Stimulated activated CD8-positive, alpha-beta memory T cell treated with anti-CD3 and anti-CD28 coated beads, Interleukin-7, amount 100 ng/mL, for 4 hours (primary cell): Measurements from ENCODE around the gene PAQR8.

Experiments used
- DNase-seq, 2 donors: peaks; one replicate each; pipeline ENCODE4 v3.0.0-alpha.2; 2020; ENCODE audit warnings: low read depth in 2 of 2

Gene PAQR8

DNA sequence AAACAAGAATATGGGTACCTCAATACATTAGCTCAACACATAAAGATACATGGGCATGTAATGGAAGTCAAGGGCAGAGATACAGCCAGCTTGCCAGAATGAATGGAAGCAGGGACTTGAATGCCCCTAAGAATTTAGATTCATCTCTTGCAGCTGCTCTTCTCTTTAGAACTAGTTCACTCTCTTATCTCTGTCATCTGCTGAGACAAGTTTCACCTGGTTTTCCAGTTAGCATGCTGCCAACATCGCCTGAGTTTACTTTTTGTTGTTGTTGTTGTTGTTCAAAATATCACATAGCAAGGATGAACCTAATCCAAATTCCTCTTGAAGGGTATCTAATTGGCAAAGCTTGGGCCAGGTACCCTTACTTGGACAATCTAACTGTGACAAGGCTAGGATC, 14.1 kb upstream of the PAQR8 start:
- DNase-seq, result no peak

DNA sequence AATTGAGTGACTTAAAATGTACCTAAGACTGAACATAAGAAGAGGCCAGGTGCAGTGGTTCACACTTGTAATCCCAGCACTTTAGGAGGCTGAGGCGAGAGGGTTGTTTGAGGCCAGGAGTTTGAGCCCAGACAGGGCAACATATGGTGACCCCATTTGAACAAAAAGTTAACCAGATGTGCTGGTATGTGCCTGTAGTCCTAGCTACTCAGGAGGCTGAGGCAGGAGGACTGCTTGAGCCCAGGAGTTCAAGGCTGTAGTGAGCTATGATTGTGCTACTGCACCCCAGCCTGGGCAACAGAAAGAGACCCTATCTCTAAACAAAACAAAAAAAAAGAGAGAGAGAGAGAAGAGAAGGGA, 10.1 kb upstream of the PAQR8 start:
- no peak for DNase-seq

DNA sequence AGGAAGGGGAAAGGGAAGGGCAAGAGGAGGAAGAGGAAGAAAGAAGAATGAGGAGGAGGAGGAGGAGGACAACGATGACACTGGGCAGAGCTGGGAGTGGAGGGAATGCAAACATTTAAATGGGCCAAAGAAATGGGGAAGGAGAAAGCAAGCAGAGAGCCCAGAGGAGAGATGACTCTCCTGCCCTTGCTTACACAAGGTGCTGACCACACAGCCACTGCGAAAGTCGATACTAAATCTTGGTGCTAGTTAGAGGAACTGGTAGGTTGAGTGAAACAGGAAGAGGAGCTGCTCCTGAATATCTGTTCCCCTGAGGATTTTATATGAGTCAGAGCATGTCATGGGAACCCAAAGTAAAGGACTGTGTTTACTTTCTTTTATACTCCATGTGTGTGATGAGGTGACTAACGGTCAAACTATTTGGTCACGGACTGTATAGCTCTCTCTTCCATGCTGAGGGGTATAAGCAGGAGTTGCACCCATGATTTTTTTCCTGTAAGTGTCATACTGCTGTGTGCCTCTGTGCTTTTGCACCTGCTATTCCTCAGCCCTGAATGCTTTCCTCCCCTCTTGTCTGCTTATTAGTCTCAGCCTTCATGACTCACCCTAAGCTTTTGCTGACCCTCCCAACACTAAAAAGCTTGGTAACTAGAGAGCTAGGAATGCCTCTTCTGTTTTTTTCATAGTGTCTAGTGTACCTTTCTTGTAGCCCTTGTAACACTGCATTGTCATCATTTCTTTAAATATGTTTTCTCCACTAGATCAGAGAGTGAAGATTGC, 9.5 kb upstream of the PAQR8 start:
- DNase-seq, result no peak

DNA sequence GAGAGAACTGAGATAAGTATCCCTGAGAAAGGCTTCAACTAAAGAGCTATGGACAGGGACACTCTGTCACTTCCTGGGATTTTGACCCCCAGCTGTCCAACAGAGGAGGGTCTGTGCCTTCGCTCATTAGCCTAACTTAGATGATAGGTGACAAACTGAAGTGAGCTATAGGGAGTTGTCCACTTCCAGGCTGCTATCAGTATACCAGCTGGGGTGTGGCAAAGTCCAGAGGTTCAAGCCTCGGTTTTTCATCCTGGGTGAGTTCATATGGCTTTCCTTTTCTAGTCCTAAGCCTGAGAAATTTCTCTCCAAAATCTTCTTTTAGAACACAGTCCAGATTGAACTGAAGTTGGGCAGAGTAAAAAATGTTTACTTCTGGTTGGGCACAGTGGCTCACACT, 5.9 kb upstream of the PAQR8 start:
- no peak for DNase-seq

DNA sequence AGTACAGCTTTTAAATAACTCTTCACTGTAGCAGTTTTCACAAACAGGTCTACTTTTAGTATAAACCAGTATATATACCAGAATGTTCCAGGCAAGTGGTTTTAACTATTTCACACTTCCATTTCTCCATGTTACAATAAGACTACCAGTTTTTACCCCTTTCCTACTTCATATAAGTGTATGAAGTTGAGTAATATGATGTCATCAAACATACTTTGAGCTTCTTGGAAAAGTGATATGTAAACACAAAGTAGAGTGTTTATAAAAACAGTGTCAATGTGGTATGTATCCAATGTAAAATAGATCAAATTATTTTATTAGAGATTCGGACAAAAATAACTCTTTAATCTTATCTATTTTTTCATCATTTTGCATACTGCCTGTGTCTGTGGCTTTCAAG, 2.5 kb upstream of the PAQR8 start:
- DNase-seq, result no peak

DNA sequence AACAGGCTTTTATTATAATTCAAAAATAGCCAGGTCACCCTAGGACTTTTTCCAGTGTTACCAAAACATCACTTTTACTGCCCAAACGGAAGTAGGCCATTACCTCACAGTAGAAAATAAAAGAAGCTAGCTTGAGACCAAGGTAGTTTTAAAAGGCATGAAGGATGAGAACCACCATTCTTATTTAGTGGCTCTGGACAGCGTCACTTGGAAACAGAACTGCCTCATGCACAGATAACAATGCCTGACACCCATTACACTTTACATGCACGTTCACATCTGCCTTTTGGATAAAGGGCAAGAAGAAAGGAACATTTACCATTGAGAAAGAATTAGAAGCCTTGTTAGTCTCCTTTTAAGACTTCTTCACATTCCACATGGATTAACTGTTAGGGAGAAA, 1.9 kb upstream of the PAQR8 start:
- no peak for DNase-seq

DNA sequence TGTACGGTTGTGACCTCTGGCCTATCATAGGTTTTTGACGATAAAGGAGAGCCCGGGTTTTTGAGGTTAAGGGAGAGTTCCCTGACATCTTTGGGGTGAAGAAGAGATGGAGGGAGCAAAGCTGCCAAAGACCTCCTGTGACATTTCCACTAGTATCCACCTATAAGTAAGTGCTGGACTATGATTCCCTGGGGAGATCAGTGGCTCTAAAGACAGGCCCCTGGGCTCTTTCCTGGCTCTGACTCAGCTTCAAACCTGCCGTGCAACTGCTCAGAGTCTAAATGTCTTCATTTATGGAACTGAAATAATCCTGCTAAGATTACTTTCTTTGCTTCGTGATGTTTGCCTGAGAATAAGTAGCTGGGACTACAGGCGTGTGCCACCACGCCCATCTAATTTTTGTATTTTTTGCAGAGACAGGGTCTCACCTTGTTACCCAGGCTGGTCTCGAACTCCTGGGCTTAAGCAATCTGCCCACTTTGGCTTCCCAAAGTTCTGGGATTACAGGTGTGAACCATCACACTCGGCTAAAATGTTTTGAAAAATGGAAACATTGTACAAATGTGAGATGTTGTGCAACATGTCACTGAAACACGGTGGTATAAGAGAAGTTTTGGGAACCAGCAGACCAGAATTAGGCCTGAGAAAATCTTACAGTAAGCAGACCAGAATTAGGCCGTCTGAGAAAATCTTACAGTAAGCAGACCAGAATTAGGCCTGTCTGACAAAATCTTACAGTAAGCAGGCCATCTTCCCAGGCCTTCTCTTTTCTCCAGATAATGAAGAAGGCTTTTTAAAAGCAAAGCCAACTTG, 1.1 kb upstream of the PAQR8 start:
- no peak for DNase-seq

DNA sequence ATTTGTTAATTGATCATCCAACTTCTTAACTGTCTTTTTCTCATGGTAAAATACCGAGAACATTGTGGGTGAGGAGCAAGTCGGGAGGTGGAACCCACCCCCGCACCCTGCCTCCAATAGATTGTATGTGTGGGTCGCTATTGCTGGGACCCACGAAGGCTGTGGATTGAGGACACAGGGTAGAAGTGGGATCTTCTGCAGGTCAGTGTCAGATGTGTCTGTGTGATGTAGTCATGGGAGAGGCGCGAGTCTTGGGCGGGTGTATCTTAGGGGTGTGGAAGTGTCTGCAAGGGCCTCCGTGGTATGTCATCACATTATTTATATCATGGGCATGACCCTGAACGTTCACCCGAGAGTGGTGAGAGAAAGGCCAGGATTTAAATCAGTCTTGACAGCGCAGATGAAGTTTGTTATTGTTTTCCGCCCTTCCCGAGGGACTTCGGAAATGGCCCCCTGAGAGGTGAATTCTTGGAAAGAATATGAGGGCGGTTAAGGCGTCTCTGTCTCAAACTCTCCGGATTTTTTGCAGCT, 472 bp upstream of the PAQR8 start:
- peak; percentile 6 to 12 for DNase-seq

DNA sequence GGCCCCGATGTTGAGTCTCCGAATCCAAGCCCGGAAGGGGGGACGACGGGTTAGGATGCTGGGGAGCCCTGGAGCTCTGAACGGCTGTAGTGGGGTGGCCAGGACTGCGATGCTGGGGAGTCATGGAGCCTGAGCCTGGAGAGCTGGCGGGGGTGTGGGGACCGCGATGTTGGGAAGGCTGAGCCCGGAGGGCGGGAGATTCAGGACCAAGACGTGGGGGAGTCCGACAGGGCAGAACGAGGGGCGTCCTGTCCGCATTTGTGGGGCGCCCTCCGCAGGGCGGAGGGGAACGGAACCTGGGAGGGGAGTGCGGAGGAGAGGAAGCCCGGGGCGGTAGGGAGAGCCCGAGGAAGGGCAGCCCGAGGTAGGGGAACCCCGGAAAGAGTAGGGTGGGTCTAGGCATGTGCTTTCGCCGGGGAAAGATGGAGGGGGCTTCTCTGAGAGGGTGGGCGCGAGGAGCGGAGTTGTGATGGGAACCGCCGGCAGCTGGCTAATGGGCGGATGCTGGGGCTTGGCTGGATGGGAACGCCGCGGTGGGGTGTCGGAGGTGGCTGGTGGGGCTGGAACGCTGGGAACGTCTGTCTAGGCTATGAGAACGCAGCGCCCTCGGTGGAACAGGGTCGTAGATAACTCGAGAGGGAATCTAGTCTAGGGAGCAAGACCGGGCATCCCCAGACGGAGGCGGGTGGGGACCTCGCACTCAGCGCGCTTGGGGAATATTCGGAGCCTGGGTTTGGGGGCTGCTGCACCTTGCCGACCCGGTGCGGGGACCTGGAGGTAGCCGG, 684 bp downstream of the PAQR8 start:
- DNase-seq, result peak; percentile 5 to 17

DNA sequence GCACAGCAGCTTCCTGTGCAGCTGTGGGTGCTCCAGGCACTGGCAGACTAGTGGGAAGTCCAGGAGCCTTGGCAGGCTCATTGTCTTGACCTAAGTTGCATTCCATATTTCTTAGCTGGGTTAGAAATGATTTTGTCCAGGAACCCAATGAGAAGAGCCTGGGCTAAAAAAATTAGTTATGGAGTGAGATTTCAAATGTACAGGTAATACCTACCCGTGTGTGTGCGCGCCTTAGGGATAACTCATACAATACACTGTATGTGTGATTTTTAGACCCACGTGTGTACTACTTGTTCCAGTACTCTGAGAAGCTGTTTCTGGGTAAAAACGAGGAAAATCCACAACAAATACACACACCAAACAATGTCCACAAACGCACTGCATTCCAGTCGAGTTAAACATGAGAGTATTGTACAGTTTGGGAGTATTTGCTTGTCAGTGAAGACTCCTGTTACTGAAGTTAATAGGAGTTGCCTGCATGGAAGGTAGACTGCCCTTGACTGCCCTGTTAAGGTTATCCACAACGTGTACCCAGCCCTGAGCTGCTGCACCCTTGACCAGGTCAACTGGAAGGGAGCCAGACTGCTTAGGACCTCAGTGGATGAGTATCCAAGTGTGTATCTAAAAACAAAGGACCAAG, 1.4 kb downstream of the PAQR8 start:
- no peak for DNase-seq

DNA sequence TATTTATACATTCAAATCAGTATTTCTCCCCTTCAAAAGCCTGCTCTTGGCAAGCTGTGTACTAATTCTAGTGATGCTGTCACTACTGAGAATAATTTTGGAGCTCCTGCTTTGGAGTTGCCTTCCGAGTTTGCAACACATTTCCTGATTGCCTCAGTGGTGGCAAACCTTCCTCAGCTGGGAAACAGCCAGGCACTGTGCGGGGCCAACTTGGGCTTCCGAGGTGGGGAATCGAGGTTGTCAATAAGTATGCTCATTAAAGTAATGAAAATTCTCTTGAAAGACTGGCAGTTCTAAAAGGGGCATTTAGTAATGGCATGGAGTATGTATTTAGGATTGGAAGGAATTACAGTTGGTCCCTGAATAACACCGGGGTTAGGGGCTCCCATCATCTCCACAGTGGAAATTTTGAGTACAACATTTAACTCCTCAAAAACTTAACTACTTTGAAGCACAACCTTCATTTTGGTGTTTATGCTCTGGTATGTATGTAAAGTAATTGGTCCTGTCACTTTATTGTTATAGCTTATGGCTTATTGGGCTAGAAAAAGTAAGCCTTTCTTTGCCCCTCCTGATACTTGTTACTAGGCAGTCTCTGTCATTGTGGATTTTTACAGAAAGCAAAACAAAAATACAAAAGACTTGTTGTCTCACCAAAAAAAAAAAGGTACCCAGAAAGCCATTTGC, 2.7 kb downstream of the PAQR8 start:
- DNase-seq, result no peak

DNA sequence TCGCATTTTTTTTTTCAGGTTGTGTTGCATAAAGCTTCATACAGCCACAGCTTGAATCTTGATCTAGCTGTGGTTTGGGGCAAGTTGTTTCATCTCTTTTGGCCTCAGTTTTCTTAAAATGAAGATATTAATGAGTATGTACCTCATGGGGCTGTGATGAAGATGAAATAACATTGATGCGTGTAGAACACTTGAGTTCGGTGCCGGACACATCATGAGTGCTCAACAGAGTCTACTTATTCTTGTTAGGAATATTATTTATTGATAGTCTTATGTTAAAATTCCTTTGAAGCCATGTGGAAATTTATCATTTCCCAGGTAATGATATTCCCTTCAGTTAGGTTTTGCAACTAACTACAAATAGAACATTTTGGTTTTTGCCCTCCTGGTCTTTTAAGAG, 3.4 kb downstream of the PAQR8 start:
- no peak for DNase-seq

DNA sequence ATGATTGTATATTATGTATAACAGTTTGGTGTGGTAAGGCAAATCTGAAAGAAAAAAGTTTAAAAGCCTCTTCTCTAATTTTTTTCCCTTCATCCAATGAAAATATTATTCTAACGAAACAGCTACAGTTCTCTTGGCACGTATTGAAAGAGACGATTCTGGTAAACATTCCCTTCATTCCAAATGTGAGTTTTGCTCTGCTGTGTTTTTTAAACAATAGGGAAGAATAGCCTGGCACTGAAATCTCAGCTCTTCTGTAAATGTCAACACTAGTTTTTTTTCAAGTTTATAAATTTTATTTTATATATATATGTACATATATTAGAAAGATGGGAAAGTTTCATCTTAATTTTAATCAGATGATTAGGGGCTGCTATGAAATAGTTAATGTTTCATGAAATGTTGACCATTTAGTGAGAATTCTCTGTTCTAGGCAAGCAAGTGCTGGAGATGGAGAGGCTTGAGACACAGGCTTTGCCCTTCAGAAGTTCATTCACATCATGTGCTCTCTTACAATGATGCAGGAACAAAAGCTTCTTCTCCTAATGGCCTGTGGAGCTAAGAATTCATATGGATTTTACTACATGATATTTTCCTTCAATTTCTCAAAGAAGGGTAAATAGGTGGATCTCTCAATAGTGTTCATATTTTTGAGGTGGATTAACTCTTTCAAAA, 4.1 kb downstream of the PAQR8 start:
- no peak for DNase-seq

DNA sequence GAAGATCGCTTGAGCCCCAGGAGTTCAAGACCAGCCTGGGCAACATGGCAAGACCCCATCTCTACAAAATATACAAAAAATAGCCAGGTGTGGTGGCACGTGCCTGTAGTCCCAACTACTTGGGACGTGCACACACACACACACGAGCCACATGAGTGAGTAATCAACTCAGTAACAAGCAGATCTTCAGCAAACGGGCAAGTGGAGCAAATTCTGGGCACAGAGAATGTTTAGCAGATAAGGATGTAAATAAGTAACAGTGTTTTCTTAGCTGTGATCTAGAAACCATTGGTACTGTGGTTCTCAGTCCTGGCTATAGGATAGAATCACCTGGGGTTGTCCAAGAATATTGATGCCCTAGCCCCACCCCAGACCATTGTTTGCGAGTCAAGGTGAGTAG, 6.1 kb downstream of the PAQR8 start:
- no peak for DNase-seq

DNA sequence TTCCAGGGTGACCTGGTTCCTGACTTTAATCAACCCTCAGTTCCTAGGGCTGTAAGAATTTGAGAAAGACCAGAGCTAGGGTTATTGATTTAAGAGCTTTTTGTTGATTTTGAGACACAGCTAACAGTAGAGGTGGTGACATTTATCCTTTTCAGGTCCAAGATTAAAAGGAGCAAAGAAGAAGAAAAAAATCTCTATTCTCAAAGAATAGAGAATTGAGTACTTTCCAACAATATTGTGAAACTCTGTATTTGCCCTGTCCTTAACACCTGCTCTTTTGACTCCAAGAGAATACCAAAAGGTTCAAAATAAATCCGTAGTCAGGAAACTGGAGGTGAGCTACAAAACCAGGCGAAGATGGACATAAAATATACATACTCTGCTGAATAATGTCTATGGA, 7.3 kb downstream of the PAQR8 start:
- no peak for DNase-seq

DNA sequence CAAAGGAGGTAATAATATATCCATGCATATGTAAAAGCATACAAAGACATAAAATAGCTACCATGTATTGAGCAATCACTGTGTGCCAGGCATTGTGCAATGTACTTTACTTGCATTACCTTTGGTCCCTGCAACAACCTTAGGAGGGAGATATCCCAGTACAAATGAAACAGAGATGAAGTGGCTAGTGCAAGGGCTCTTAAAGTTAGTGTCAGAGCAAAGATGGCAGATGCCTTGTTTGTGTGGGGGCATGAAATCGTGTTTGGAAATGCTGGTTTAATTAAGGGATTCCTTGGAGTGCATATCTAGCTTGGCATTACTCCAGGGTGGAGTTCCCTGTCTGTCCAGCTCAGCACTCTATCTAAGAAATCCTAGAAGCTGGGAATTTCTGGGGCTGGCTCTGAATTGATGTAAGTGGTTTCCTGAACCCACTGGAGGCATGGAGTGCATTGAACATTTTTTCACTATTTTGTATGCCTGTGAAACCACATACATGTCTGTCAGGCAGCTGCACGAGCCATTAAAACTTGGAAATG, 9.8 kb downstream of the PAQR8 start:
- DNase-seq, result no peak

DNA sequence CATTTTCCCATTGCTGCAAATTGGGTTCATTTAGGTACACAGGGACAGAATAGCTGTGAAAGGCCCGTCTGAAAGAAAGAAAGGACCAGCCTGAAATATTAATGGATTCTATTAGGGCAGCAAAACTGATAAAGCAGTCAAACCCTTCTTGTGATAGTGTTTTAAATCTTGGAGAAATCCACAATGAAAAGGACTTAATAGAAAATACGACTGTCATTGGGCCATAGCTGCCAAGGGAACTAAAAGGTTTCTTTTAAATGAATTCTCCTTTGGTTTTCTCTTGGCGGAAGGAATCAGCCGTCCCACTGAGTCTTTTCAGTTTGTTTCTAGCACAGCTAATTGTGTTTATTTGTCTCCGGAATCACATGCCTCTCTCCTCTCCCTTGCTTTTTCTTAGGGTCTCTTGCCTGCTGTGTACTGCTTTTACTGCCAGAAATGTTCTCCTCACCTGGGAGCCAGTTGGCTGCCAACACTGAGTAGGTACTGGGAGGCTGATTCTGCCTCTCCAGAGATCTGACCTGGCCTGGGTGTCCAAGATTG, 11.3 kb downstream of the PAQR8 start:
- no peak for DNase-seq

DNA sequence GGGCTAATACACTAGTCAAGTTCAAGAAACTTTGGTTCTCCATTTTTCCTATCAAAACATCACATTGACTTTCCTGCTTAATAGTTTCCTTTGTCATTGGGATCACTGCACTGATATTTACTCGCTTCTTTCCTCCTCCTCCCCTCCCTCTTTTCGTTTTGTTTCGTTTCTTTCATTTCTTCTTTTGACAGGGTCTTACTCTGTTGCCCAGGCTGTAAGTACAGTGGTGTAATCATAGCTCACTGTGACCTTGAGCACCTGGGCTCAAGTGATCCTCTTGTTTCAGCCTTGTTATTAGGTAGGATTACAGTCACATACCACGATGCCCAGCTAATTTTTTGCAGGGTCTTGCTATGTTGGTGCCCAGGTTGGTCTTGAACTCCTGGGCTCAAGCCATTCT, 12.3 kb downstream of the PAQR8 start:
- DNase-seq, result no peak

DNA sequence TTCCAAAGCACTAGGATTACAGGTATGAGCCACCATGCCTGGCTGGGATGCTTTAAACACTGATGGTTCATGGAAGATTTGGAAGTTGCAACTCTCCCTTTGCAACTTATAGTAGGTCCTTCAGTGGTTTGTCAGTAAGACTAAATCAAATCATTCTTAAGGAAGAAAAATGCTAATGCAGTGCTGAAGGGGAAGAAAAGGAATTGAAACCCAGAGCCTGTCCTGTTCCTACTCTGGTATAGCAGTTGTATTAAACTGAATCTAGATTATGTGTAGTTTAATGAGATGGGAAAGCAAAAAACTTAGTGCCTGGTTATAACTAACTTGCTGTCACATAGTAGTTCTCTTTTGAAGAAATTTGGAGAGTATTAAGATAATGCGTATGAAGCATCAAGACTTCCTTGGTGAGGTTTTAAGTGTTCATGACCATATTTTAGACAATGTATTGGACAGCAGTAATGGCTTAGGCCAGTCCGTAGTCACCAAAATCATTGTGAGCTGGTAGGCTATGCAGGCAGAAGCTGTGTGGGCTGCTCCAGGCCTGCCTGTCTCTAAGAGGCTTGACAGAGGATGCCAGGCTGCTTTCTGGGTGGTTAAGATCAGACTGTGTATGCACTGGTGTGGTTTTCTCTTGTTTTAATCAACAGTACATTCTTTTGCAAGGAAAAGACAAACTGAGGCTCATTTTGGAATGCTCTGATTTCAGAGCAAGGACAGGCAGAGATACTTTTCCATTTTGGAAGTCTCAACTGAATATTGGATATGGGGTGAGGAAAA, 14.0 kb downstream of the PAQR8 start:
- DNase-seq, result no peak
